Spinal cord (tissue), 10 donors: ENCODE results near the gene PDE10A. TPM values are rescaled to one million over a fixed set of nuclear protein-coding genes. Genes with fewer than 3 reads are reported as not detected.
"Not testable (repeated sequence)": the region's sequence is repeated elsewhere in the genome, so short reads cannot be mapped to it uniquely, and the experiment has no call there.

Experiments used
- DNase-seq, 6 donors: peaks; one replicate each; pipeline versions ENCODE4 v3.0.0 to v3.0.0-alpha.2; 2013 to 2015; ENCODE audit warnings: low spot score in 6 of 6, low read depth in 4 of 6
- H3K27ac ChIP-seq: one replicate; pipeline ENCODE4 v1.5.1; 2013; ENCODE audit warnings: low read depth, low read length, control low read depth
- H3K27me3 ChIP-seq: one replicate; pipeline ENCODE4 v1.6.1; 2013; ENCODE audit warnings: low read length; ENCODE audit not compliant: control insufficient read depth, insufficient read depth
- H3K36me3 ChIP-seq: one replicate; pipeline ENCODE4 v1.6.1; 2013; ENCODE audit warnings: low read length; ENCODE audit not compliant: control insufficient read depth, insufficient read depth
- H3K4me1 ChIP-seq: one replicate; pipeline ENCODE4 v1.6.1; 2013; ENCODE audit warnings: low read length; ENCODE audit not compliant: control insufficient read depth, insufficient read depth
- H3K4me3 ChIP-seq: one replicate; pipeline ENCODE4 v1.5.1; 2013; ENCODE audit warnings: low read depth, low read length, control low read depth
- H3K9me3 ChIP-seq: one replicate; pipeline ENCODE4 v1.6.1; 2013; ENCODE audit warnings: low read length; ENCODE audit not compliant: control insufficient read depth, insufficient read depth
- WGBS: methylation state at CpG from one replicate; pipeline ENCODE4 v1.1.5; 2013; ENCODE audit warnings: missing lambda C conversion rate; ENCODE audit not compliant: insufficient coverage; 5-methylcytosine and 5-hydroxymethylcytosine counted together
- polyA plus RNA-seq, 2 donors: library from polyadenylated mRNA; unstranded; fragments of 120-200 nt; gene quantifications; one replicate each; pipeline ENCODE4 v1.2.1, GENCODE V29; 2013; ENCODE audit not compliant: insufficient read length in 2 of 2
- total RNA-seq, 2 donors: library from RNA; depleted of rRNA in 1 of 2; stranded (reverse); fragments of 120-200 nt in 1 of 2; fragments of >200 nt in 1 of 2; gene quantifications; one replicate each; pipeline versions ENCODE4 v1.2.3 to v1.2.4, GENCODE V29; 2013 to 2014
- donor health status: healthy.

PDE10A gene
- total and polyA plus RNA-seq, 4 donors = 10.9 to 28.2 (median 14.2) TPM

DNA sequence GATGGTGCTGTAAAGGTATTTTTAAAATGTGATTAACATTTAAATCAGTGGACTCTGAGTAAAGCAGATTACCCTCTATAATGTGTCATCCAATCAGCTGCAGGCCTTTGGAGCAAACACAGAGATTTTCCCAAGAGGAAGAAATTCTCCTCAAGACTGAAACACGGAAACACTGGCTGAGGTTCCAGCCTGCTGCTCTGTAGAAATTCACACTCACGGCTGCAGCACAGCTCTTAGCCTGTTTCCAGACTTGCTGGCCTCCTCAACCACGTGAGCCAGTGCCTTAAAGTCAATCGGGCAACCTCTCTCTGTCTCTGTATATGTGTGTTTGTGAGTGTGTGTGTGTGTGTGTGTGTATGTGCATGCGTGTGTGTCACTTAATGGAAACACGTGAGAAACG, 41.1 kb downstream of the PDE10A start:
- H3K4me1 ChIP-seq = no peaks in the 10 kb centered on the region
- H3K9me3 ChIP-seq = no peaks in the 10 kb centered on the region
- H3K27ac ChIP-seq = no peak overlapping the region
- H3K4me3 ChIP-seq = no peak overlapping the region
- WGBS = 79% methylated on average over 3 of the region's 7 CpGs
- no peak for DNase-seq
- H3K27me3 ChIP-seq = no peaks in the 10 kb centered on the region
- H3K36me3 ChIP-seq = no peaks in the 10 kb centered on the region

GRCh38 chr6:165618891-165619290, 44.1 kb downstream of the PDE10A start:
- not testable (repeated sequence) for H3K36me3 ChIP-seq, H3K27ac ChIP-seq, H3K4me3 ChIP-seq, H3K9me3 ChIP-seq, H3K27me3 ChIP-seq, DNase-seq, H3K4me1 ChIP-seq
- 92% methylated on average over 2 of the region's 4 CpGs for WGBS

DNA sequence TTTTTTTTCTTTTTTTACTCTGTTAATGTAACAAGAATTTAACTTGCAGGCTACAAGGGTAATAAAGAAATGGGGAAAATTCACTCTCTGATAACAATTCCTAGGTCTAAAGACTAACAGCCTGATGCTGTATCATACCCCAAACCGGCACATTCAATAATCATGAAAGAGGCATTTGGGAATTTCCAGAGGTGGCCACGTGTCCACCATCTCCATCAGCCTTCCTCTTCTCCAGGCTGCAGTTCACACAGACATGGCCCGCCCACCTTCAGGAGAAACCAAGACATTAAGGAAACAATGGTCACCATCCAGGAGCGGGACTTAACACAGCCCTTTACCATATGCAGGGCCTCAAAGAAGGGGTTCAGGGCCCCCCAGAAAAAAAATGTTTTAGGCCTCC, 44.8 kb downstream of the PDE10A start:
- 100% methylated on average over 3 of the region's 4 CpGs for WGBS
- Histone ChIP-seq H3K27ac (no peak overlapping the region), H3K9me3 (no peaks in the 10 kb centered on the region), H3K4me1 (no peaks in the 10 kb centered on the region), H3K27me3 (no peaks in the 10 kb centered on the region), H3K36me3 (no peaks in the 10 kb centered on the region), H3K4me3 (no peak overlapping the region)
- no peak for DNase-seq

DNA sequence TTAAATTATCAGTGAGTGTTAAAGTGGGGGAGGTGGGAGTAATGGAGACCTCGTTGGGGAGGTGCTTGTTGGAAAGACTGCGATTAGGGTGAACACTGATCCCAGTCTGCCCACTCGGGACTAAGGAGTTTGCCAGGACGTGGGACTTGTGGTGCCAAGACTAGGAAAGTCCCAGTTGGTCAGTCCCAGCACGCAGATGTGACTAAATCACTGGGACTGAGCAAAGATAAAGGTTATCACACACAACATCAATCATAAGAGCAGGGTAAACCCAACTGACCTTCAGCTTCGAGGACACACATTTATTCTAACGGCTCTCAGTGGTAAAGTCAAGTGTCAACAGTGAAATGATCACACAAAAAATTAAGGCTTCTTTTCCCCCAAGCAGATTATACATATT, 45.5 kb downstream of the PDE10A start:
- DNase-seq = no peak
- 91% methylated on average over 5 of the region's 7 CpGs for WGBS
- Histone ChIP-seq H3K4me3 (no peak overlapping the region), H3K27me3 (no peaks in the 10 kb centered on the region), H3K9me3 (no peaks in the 10 kb centered on the region), H3K4me1 (no peaks in the 10 kb centered on the region), H3K27ac (no peak overlapping the region), H3K36me3 (no peaks in the 10 kb centered on the region)

DNA sequence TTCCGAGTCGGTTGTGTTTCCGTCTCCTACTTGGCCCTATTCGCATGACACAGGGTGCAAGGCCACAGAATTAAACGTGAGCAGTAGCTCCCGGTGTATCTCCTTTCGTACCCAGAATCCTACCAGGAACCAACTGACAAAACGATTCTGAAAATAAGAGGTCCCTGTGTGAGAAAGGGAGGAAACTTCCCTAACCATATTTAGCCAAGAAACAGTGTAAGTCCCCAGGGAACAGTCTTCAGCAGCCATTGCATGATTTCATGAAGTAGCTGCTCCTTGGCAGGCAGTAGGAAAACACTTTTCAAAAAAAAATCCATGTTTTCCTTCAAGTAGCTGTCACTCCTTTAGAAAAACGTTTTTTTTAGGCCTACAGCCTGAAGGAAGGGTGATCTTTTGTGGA, 46.9 kb downstream of the PDE10A start:
- Histone ChIP-seq H3K4me3 (no peak overlapping the region), H3K27me3 (no peaks in the 10 kb centered on the region), H3K36me3 (no peaks in the 10 kb centered on the region), H3K27ac (peak overlapping the region; percentile 61), H3K9me3 (no peaks in the 10 kb centered on the region), H3K4me1 (no peaks in the 10 kb centered on the region)
- 45% methylated on average over 4 of the region's 9 CpGs for WGBS
- peak in 2 of 6 donors; percentile 38 to 60 for DNase-seq

GRCh38 chr6:165615636-165616035, 47.4 kb downstream of the PDE10A start:
- DNase-seq = no peak
- Histone ChIP-seq H3K4me1 (no peaks in the 10 kb centered on the region), H3K9me3 (no peaks in the 10 kb centered on the region), H3K4me3 (no peak overlapping the region), H3K27me3 (no peaks in the 10 kb centered on the region), H3K36me3 (no peaks in the 10 kb centered on the region), H3K27ac (peak overlapping the region; percentile 61)
- whole genome bisulfite sequencing = 65% methylated on average over 2 of the region's 5 CpGs

GRCh38 chr6:165611294-165611693, 51.7 kb downstream of the PDE10A start:
- Histone ChIP-seq H3K27me3 (no peaks in the 10 kb centered on the region), H3K4me3 (no peak overlapping the region), H3K27ac (no peak overlapping the region), H3K36me3 (no peaks in the 10 kb centered on the region), H3K4me1 (no peaks in the 10 kb centered on the region), H3K9me3 (no peaks in the 10 kb centered on the region)
- peak in 1 of 6 donors; percentile 62 for DNase-seq
- WGBS = 51% methylated on average over 3 of the region's 3 CpGs

DNA sequence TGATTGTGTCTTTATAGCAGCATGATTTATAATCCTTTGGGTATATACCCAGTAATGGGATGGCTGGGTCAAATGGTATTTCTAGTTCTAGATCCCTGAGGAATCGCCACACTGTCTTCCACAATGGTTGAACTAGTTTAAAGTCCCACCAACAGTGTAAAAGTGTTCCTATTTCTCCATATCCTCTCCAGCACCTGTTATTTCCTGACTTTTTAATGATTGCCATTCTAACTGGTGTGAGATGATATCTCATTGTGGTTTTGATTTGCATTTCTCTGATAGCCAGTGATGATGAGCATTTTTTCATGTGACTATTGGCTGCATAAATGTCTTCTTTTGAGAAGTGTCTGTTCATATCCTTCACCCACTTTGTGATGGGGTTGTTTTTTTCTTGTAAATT, 54.5 kb downstream of the PDE10A start:
- H3K36me3 ChIP-seq, H3K27ac ChIP-seq, H3K9me3 ChIP-seq, H3K4me3 ChIP-seq, DNase-seq, H3K4me1 ChIP-seq, H3K27me3 ChIP-seq: not testable (repeated sequence)
- WGBS = no CpG with 5 or more reads among the region's 1 CpG

- 80% methylated on average over 1 of the region's 3 CpGs for WGBS
- DNase-seq = no peak
- Histone ChIP-seq H3K27me3 (no peaks in the 10 kb centered on the region), H3K4me3 (no peak overlapping the region), H3K9me3 (no peaks in the 10 kb centered on the region), H3K4me1 (no peaks in the 10 kb centered on the region), H3K27ac (no peak overlapping the region), H3K36me3 (no peaks in the 10 kb centered on the region)
Observed at GRCh38 chr6:165606740-165607008, 56.4 kb downstream of the PDE10A start.

- H3K36me3 ChIP-seq = no peaks in the 10 kb centered on the region
- no peak overlapping the region for H3K4me3 ChIP-seq
- no peak overlapping the region for H3K27ac ChIP-seq
- H3K4me1 ChIP-seq = no peaks in the 10 kb centered on the region
- 100% methylated on average over 1 of the region's 13 CpGs for WGBS
- no peak for DNase-seq
- H3K27me3 ChIP-seq = no peaks in the 10 kb centered on the region
- no peaks in the 10 kb centered on the region for H3K9me3 ChIP-seq
Observed at GRCh38 chr6:165605901-165606739, 56.9 kb downstream of the PDE10A start.
